NCI-H1694 (cell line): ENCODE results near the gene CD6.

Experiments
- DNase-seq: peaks from one replicate; lab custom pipeline; 2025; lab: John Stamatoyannopoulos, UW

CD6 gene

DNA sequence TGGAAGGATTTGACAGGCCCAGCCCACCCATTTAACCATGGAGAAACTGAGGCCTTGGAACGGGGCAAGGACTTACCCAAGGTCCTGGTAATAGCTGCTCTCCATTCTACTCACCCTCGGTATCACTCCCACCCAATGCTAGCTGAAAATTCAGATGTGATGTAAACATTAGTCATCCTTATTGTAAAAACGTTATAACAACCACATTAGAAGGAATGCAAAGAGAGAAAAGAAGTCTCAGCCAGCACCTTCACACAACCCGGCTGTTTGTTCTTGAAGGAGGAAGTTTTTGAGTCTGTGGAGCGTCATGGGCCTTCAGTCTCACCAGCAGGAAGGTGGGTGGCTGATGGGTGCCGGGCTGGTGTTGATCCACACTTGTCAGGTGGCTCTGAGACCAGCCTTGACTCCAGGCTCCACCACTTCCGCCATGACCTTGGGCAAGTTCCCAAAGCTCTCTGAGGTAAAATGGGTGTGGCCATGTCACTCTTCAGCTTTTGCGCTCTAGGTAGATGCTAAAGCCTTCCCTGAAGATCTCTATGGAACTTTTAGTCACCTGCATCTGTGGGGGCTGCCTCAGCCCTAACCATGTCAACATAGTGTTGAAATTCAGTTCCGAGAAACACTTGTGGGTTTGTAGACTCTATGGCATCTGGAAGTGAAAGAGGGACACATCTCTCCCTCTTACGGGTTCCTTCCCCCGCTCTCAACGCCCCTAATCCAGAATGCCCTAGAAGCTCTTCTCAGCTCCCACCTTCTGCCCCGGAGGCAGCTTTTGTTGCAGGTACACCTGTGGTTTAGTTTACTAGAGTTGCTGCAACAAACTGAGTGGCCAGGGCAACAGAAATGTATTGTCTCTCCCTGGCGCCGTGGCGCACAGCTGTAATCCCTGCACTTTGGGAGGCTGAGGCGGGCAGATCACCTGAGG, 14.8 kb downstream of the CD6 start:
- DNase-seq = no peak

DNA sequence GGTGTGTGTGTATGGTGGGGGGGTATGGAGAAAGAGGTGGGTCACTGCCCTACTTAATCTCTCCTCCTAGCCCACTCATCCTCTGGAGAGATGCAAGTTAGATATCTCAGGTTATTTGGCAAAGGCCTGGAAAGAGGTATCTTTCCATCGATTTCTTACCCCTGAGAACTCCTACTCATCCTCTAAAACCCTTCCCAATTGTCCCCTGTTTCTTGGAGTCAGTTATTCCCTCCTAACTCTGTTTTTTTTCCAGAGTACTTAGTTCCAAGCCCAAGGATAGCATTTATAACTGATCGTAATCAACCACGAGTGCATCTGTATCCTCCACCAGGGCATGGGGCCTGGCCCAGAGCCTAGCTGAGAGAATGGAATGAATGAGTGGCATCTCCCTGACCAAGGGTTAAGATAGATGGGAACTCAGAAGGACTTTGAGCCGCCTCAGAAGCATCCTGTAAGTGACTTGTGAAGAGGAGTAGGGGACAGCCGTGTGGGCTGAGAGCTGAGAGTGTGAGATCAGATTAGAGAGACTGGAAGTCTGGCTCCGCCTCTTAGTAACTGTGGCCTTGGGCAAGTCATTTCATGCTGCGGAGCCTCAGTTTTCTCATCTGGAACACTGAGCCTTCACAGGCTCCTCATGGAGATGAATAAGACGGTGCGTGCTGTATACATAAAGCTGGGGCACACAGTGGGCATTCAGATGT, 16.2 kb downstream of the CD6 start:
- no peak for DNase-seq

DNA sequence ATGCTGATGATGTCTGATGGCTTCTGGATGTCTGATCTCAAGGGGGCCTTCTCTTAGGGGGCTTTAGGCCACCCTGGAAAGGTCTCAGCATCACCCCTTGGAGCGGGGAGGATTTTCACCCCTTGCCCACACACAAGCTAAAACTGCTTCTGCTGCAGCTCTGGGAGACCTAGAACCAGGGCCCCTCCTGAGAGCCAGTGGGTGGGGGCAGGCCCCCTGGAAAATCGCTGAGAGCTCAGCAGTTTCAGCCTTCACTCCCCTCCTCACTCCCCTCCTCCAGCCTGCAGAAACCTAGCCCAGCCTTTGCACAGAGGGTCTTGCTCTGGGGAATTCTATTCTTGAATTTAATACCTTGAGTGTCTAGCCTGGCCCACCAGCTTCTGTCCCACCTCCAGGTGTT, 17.2 kb downstream of the CD6 start:
- DNase-seq = no peak

DNA sequence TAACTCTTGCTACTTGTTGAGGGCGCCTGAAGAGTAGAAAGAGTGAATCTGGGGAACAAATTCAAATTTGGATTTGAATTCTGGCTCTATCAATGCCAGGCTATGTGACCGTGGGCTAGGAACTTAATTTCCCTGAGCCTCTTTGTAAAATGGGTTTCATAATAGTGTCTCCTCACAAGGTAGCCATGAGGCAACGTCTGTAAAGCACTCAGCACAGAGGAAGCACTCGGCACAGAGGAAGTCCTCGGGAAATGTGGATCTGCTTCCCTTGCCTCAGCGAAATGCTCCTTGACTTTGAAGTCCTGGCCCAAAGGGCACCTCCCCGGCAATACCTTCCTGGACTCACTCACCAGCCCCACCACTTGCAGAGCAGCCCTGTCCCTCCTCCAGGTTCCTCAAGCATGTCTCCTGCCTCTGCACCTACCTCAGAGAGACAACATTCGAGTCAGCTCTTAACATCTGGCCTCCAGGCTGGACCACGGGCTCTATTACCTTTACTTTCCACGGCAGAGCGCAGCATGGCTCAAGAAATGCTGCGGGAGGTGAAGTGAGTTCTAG, 17.7 kb downstream of the CD6 start:
- DNase-seq = no peak

DNA sequence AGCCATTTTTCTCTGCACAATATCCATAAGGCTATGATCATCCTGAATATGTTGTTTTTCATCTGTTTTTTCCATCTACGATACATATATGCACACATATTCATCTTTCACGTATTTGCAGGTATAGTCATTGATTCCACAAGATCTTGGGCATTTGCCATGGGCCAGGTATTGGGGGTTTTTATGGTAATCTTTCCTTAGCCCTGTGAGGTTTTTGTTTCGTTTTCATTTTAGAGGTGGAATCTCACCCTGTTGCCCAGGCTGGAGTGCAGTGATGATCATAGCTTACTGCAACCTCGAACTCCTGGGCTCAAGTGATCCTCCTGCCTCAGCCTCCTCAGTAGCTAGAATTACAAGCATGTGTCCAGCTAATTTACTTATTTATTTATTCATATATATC, 20.0 kb downstream of the CD6 start:
- DNase-seq = no peak

DNA sequence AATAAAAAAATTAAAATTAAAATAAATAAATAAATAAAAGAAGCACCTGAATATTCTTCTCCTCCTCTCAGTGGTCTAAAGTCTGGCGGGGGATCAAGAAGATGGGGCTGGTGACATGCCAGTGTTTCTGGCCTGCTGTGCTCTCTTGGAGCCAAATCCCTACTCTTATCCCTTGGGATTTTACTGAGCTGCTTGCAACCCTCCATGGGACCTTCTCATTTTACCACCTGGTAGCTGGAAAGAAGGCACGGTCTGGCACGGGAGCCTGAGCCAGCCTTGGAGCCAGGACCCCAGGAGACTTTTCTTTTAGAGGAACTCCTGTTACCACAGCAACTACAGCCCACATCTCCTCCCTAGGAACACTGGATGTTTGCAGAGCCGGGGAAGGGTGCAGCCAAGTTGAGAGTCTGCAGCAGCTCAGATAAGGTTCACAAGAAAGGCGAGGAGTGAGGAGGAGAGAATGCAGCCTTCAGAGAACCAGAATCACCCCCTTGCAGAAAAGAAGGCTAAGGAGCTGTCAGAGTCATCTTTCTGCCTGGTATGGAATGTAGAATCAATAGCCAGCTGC, 21.4 kb downstream of the CD6 start:
- DNase-seq = peak; percentile 19

DNA sequence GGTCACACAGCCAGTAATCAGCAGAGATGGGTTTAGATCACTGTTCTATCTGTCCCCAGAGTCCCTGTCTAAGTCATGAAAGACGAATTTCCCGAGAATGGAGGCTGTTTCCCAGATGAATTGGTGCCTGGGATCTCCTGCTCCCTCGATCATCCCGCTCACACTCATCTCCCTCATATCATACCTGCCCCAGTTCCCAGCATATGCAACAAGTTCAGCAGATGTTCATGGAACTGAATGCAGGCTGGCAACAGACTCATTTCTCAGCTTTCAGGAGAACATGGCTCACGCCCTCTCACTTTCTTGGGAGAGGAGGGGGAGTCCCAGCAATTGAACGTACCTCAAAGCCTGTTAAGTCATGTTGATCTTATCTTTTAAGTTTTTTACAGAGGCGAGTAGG, 22.1 kb downstream of the CD6 start:
- no peak for DNase-seq

DNA sequence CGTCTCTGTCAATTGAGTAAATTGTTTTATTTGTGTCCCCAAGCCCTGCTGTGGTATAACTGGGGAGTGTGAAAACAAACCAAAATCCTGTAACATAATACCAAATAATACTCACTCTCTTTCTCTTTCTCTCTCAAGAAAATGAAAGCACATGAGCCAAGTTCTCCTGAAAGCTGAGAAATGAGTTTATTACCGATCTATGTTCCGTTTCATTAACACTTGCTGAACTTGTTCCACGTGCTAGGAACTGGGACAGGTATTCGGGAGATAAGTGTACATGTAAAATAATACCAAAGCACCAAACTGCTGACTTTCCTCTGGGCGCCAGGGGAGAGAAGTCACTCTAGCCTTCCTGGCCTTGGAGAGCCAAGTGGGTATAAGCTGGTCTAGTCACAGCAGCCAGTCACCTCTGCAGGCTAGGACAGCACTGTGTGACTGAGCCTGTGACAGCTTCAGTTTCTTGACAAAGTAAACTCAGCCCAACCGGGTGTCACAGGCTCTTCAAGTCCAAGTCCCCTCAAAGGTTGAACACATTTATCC, 23.1 kb downstream of the CD6 start:
- DNase-seq = no peak

DNA sequence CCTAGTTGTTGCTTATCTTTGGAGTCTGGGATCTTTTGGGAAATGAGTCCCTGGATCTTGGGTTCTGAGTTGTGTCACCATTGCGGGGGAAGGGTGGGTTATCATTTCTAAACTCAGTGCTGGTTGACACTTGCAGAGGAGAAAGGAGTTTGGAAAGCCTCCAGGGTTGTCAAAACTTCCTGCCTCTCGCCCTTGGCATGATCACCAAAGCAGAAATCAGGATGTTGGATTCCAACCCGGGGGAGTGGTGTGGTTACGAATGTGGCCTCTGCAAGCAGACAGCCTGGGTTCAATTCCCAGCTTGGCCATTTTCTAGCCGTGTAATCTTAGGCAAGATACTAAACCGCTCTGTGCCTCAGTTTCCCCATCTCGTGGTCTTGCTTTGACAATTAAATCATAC, 24.3 kb downstream of the CD6 start:
- DNase-seq = no peak

DNA sequence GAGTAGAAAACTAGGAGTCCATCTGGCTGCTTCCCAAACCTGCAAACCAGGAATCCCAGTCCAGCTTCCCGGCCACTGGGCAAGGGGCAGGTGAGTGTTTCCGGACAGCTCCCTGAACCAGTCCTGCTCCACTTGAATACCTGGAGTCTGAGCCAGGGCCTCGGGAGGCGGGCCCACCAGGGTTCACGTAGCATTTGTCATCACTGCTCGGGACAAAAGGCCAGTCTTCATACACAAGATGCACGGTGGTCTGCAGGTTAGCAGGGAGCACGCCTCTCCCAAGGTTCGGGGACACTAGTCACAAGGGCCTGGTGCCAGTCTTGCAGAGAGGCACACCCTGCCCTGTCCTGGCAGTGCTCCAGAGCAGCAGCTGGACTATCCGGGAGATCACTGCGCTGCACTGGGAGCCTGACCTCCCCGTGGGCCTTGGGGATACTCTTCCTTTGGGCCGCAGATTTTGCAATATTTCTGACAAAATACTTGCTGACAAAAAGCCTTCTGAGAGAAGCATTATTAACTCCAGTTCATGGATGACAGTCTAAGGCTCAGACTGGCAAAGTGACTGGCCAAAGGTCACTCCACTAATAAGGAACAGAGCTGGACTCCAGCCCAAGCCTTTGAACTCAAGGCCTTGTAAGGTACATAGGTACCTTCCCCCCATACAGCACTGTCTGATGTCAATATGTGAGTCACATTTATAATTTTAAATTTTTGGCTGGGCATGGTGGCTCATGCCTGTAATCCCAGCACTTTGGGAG, 25.1 kb downstream of the CD6 start:
- no peak for DNase-seq

DNA sequence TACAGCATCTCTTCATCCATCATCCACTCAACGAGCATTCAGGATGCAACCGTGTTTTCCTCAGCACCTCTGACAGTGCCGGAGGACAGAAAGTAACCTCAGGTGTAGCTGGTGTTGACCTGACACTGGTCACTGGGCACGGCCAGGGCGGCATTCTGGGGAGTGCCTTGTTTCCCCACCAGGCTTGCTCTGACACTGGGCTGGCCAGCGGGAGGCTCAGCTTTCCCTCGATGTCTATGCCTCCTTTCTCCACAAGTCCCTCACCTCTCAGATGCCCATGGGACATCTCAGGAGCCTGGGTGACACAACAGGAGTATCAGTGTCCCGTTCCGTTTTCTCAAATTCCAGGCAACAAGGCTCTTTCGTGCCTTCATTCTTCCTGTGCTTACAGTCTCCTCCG, 28.9 kb downstream of the CD6 start:
- no peak for DNase-seq

DNA sequence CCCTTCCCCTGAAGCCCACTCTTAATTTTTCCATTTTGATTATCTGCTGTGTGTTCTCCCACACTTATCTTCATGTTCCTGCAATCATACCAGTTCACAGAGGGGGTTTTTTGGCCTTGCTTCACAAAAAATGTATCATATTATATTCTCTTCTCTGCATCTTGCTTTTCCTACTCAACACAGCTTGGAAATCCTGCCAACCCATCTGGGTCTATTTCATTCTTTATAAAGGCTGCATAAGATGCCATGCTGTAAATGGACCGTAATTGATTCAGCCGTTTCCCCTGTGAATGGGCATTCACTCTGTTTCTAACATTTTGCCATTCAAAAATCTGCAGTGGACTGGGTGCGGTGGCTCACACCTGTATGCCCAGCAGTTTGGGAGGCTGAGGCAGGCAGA, 30.5 kb downstream of the CD6 start:
- no peak for DNase-seq

DNA sequence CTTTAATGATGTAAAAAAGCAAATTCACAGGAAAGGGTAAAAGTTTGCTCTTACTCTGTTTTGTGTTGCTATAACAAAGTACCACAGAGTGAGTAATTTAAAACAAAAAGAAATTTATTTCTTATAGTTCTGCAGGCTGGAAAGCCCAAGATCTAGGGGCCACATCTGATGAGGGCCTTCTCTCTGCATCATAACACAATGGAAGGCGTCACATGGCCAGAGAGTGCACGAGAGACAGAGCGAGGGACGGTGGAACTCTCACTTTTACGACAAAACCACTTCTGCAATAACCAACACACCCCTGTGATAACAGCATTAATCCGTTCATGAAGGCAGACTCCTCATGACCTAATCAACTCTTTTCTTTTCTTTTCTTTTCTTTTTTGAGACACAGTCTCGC, 31.1 kb downstream of the CD6 start:
- DNase-seq = no peak

DNA sequence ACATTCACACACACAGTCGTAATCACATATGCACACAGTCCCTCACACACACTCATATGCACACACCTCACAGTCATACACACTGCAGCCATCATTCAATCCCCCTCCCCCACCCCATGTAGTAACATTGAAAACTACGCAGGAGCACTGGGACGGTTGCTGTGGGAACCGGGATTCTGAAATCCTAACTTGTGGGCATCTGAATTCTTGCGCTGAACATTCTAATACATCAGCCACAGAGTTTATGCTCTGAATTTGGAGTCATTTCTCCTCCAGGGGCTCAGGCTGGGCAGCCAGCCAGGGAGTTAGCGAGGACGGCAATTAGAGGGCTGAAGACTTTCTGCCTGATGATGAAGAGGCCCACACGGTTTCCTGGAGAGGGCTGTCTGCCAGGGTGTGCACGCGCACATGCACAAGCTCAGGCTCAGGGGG, 32.7 kb downstream of the CD6 start:
- no peak for DNase-seq

DNA sequence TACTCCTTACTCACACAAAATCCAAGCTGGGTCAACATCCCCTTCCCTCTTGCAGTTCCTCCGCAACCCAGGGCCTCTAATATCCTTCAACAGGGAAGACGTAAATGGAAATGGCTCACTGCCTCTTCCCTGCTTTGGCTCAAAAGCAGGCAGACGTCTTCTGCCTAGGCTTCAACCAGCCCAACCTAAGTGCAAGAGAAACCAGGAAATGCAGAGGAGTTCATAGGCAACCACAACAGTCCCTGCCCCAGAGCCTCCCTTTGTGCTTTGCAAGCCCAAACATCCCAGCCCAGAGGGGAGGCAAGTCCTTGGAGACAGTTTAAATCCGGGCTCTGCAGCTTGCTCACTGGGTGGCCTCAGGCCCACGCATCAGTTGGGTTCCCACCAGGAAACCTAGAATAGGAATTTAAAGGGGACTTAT, 33.3 kb downstream of the CD6 start:
- no peak for DNase-seq

DNA sequence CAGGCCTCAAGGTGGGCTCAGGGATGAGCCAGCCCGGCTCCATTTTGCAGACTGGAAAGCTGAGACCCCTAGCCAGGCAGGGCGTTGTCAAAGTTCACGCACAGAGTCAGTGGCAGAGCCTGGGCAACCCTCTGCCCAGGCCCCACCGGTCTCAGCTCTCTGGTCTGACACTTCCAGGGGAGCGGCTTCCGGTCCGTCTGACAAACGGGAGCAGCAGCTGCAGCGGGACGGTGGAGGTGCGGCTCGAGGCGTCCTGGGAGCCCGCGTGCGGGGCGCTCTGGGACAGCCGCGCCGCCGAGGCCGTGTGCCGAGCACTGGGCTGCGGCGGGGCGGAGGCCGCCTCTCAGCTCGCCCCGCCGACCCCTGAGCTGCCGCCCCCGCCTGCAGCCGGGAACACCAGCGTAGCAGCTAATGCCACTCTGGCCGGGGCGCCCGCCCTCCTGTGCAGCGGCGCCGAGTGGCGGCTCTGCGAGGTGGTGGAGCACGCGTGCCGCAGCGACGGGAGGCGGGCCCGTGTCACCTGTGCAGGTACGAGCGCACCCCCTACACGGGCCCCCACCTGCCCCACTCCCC, 36.0 kb downstream of the CD6 start:
- DNase-seq = no peak

DNA sequence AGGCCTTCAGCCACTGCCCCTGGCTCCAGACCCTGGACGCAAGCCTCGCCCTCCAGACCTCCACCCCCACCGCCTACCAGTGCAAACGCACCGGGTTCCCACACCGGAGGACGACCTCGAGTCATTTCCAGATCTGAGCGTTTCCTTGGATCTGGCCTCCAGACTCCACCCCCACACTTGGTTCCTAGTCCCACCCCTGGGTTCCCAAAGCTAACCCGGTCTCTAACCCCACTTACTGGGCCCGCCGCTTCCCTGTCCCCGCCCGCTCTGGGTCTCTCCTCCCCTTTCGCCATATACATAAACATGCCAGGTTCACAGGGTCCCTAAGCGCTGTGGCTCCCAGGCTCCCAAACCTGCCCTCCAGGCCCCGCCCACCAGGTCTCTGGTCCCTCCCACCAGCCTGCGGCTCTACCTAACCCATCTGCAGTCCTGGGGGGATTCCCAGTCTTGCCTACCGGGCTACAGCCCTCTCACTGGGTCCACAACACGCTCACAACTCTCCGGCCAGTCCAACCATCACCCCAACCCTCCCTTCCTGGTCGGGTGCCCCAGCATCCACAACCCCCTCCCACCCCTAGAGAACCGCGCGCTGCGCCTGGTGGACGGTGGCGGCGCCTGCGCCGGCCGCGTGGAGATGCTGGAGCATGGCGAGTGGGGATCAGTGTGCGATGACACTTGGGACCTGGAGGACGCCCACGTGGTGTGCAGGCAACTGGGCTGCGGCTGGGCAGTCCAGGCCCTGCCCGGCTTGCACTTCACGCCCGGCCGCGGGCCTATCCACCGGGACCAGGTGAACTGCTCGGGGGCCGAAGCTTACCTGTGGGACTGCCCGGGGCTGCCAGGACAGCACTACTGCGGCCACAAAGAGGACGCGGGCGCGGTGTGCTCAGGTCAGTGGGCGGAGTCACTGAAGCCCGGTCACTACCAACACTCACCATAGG, 36.7 kb downstream of the CD6 start:
- DNase-seq = no peak

DNA sequence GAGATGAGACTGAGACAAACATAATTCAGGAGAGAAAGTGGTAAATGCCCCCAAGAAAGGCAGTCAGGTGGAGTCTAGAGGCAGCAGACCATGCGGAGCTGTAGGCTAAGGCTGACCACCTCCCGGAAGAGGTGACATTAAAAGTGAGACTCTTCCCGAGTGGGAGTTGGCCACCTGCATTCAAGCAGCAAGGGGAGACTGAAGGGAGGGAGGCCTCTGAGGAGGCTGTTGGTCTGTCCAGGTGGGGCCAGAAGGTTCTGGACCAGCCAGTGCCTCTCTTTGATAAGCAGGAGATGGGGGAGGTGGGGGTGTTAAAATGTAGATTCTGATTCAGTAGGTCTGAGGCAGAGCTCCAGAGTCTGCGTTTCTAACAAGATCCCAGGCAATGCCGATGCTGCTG, 37.5 kb downstream of the CD6 start:
- DNase-seq = no peak

DNA sequence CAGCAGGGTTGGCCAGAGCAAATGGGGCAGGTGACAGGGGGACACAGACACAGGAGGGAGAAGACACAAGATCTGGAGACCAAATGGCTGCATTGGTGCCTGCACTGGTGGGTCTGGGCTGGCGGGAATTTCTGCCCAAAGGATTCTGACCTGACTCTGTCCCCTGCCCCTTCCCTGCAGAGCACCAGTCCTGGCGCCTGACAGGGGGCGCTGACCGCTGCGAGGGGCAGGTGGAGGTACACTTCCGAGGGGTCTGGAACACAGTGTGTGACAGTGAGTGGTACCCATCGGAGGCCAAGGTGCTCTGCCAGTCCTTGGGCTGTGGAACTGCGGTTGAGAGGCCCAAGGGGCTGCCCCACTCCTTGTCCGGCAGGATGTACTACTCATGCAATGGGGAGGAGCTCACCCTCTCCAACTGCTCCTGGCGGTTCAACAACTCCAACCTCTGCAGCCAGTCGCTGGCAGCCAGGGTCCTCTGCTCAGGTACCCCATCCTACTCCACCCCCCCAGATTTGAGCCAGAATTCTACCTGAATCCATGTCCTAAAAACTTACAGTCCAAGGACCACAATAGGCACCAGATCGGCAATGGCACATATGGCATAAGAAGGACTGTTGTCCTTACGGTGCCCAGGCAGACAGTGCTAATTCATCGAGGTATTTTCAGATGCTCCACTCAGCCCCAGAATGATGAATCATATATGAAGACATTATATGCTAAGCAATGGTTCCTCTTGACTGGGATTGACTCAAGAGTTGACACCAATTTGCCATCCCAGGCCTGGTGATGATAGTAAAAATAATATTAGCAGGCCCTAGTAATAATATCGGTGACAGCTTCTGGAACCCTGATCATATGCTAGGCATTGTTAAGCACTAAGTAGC, 38.2 kb downstream of the CD6 start:
- no peak for DNase-seq
